Astrocyte (in vitro differentiated cells and primary cell): ENCODE data around the gene PEX14. TPM values are rescaled to one million over a fixed set of nuclear protein-coding genes. Genes with fewer than 3 reads are reported as not detected.

ENCODE experiments used
- DNase-seq: peaks from one replicate; pipeline ENCODE4 v3.0.0-alpha.2; 2010; ENCODE audit warnings: low read depth
- FAIRE-seq: peaks from 2 replicates; lab custom pipeline; 2011; peaks lifted over from hg19 to GRCh38; lab: Jason Lieb, UNC
- H2AFZ ChIP-seq: 2 replicates; pipeline ENCODE4 v1.6.0; 2012; ENCODE audit warnings: low read depth, low read length, inconsistent platforms
- H3K27ac ChIP-seq: 2 replicates; pipeline ENCODE4 v1.5.1; 2011; ENCODE audit warnings: low read depth, low read length, inconsistent platforms
- H3K27me3 ChIP-seq: 2 replicates; pipeline ENCODE4 v1.6.0; 2011; ENCODE audit warnings: low read length, inconsistent platforms; ENCODE audit not compliant: insufficient read depth
- H3K36me3 ChIP-seq: 2 replicates; pipeline ENCODE4 v1.5.1; 2011; ENCODE audit warnings: low read length, inconsistent platforms; ENCODE audit not compliant: insufficient read depth
- H3K4me1 ChIP-seq: 2 replicates; pipeline ENCODE4 v1.5.1; 2011; ENCODE audit warnings: low read length, inconsistent platforms; ENCODE audit not compliant: insufficient read depth
- H3K4me2 ChIP-seq: 2 replicates; pipeline ENCODE4 v1.6.0; 2012; ENCODE audit warnings: low read length, inconsistent platforms
- H3K4me3 ChIP-seq: 2 replicates; pipeline ENCODE4 v1.5.1; 2011; ENCODE audit warnings: low read depth, mild to moderate bottlenecking, low read length, inconsistent platforms; ENCODE audit not compliant: insufficient read depth
- H3K79me2 ChIP-seq: 2 replicates; pipeline ENCODE4 v1.6.0; 2012; ENCODE audit warnings: mild to moderate bottlenecking, low read length, inconsistent platforms; ENCODE audit not compliant: insufficient read depth
- H3K9ac ChIP-seq: 2 replicates; pipeline ENCODE4 v1.6.0; 2012; ENCODE audit warnings: mild to moderate bottlenecking, low read length, inconsistent platforms
- H3K9me3 ChIP-seq: 2 replicates; pipeline ENCODE4 v1.5.1; 2012; ENCODE audit warnings: low read depth, mild to moderate bottlenecking, low read length, inconsistent platforms; ENCODE audit not compliant: insufficient read depth
- H4K20me1 ChIP-seq: 2 replicates; pipeline ENCODE4 v1.6.0; 2012; ENCODE audit warnings: low read length, inconsistent platforms; ENCODE audit not compliant: insufficient read depth
- H3K27ac Mint-ChIP-seq: one replicate; pipeline ENCODE4 v1.8.0; 2021; ENCODE audit warnings: mild to moderate bottlenecking, mixed read lengths; ENCODE audit not compliant: unreplicated experiment
- H3K27me3 Mint-ChIP-seq: one replicate; pipeline ENCODE4 v1.8.0; 2021; ENCODE audit warnings: low read depth, mixed read lengths; ENCODE audit not compliant: unreplicated experiment
- H3K36me3 Mint-ChIP-seq: one replicate; pipeline ENCODE4 v1.8.0; 2021; ENCODE audit warnings: low read depth, mixed read lengths; ENCODE audit not compliant: unreplicated experiment
- H3K4me1 Mint-ChIP-seq: one replicate; pipeline ENCODE4 v1.8.0; 2021; ENCODE audit warnings: low read depth, mixed read lengths; ENCODE audit not compliant: unreplicated experiment
- H3K4me3 Mint-ChIP-seq: one replicate; pipeline ENCODE4 v1.8.0; 2021; ENCODE audit warnings: mild to moderate bottlenecking, moderate library complexity, mixed read lengths; ENCODE audit not compliant: unreplicated experiment
- H3K9me3 Mint-ChIP-seq: one replicate; pipeline ENCODE4 v1.8.0; 2021; ENCODE audit warnings: mild to moderate bottlenecking, mixed read lengths; ENCODE audit not compliant: unreplicated experiment
- CTCF ChIP-seq: IDR thresholded peaks from 2 replicates; pipeline ENCODE4 v1.5.1; 2011; ENCODE audit warnings: low read depth, mild to moderate bottlenecking, inconsistent platforms, low read length, moderate library complexity; ENCODE audit not compliant: insufficient read depth
- EZH2 ChIP-seq: IDR thresholded peaks from 2 replicates; pipeline ENCODE4 v1.6.1; 2012; ENCODE audit warnings: mild to moderate bottlenecking, low read length, inconsistent platforms; ENCODE audit not compliant: insufficient read depth
- total RNA-seq: library from RNA; stranded (reverse); gene quantifications from 2 replicates; pipeline ENCODE4 v1.2.1, GENCODE V29; 2021

Gene PEX14
- total RNA-seq, 1 donor from 2014 or later: 23.3 TPM

- Histone ChIP-seq H3K4me2 (peak overlapping the region; percentile 99), H3K9ac (peak overlapping the region; percentile 93), H3K4me1 (peaks cover 9% of the 10 kb centered on the region), H3K4me3 (peak overlapping the region; percentile 92), H4K20me1 (peaks cover 16% of the 10 kb centered on the region), H3K36me3 (no peaks in the 10 kb centered on the region), H3K27me3 (no peaks in the 10 kb centered on the region), H3K9me3 (no peaks in the 10 kb centered on the region), H3K79me2 (peaks cover 62% of the 10 kb centered on the region), H2AFZ (peak overlapping the region; percentile 90), H3K27ac (peak overlapping the region; percentile 70)
- DNase-seq (no peak), FAIRE-seq (no peak)
- no peaks in the 10 kb centered on the region for H3K27me3 Mint-ChIP-seq
- no peaks in the 10 kb centered on the region for H3K9me3 Mint-ChIP-seq
- TF ChIP-seq EZH2 (no peak), CTCF (no peak)
- peak overlapping the region; percentile 97 for H3K4me3 Mint-ChIP-seq
- peaks cover 8% of the 10 kb centered on the region for H3K4me1 Mint-ChIP-seq
- peak overlapping the region; percentile 95 for H3K27ac Mint-ChIP-seq
- no peaks in the 10 kb centered on the region for H3K36me3 Mint-ChIP-seq
Observed at GRCh38 chr1:10475510-10475909, 760 bp downstream of the PEX14 start.

- Histone ChIP-seq H3K4me2 (no peak overlapping the region), H3K9ac (no peak overlapping the region), H3K4me1 (peaks cover 6% of the 10 kb centered on the region), H3K27ac (no peak overlapping the region), H2AFZ (no peak overlapping the region), H3K4me3 (no peak overlapping the region), H3K36me3 (no peaks in the 10 kb centered on the region), H3K79me2 (peaks cover 86% of the 10 kb centered on the region), H3K27me3 (no peaks in the 10 kb centered on the region), H3K9me3 (no peaks in the 10 kb centered on the region), H4K20me1 (peaks cover 37% of the 10 kb centered on the region)
- DNase-seq: no peak
- no peaks in the 10 kb centered on the region for H3K9me3 Mint-ChIP-seq
- no peaks in the 10 kb centered on the region for H3K27me3 Mint-ChIP-seq
- H3K4me3 Mint-ChIP-seq: no peak overlapping the region
- TF ChIP-seq CTCF: no peak
- no peak for TF ChIP-seq EZH2
- peaks cover 8% of the 10 kb centered on the region for H3K4me1 Mint-ChIP-seq
- no peak for FAIRE-seq
- H3K27ac Mint-ChIP-seq: no peak overlapping the region
- peaks cover 1% of the 10 kb centered on the region for H3K36me3 Mint-ChIP-seq
Observed at GRCh38 chr1:10479296-10479695, 4.5 kb downstream of the PEX14 start.

GRCh38 chr1:10480614-10481013, 5.9 kb downstream of the PEX14 start:
- Histone ChIP-seq H3K27ac (no peak overlapping the region), H3K9me3 (no peaks in the 10 kb centered on the region), H2AFZ (no peak overlapping the region), H3K27me3 (no peaks in the 10 kb centered on the region), H3K4me1 (peaks cover 3% of the 10 kb centered on the region), H3K9ac (no peak overlapping the region), H3K4me2 (no peak overlapping the region), H3K4me3 (no peak overlapping the region), H4K20me1 (peaks cover 48% of the 10 kb centered on the region), H3K36me3 (no peaks in the 10 kb centered on the region), H3K79me2 (peaks cover 93% of the 10 kb centered on the region)
- Mint-ChIP-seq H3K36me3 (peaks cover 1% of the 10 kb centered on the region), H3K9me3 (no peaks in the 10 kb centered on the region), H3K4me3 (no peak overlapping the region), H3K27me3 (no peaks in the 10 kb centered on the region), H3K27ac (no peak overlapping the region), H3K4me1 (peaks cover 8% of the 10 kb centered on the region)
- FAIRE-seq (no peak), DNase-seq (no peak)
- no peak for TF ChIP-seq EZH2
- no peak for TF ChIP-seq CTCF
